Embryonic facial prominence (tissue), 1 donor: ENCODE results near the gene WDR13.
"Not testable (repeated sequence)": the region's sequence is repeated elsewhere in the genome, so short reads cannot be mapped to it uniquely, and the experiment has no call there.

Source experiments
- DNase-seq: peaks from one replicate; pipeline ENCODE4 v3.0.0-alpha.2; 2016; ENCODE audit errors: extremely low spot score

The WDR13 gene

GRCh38 chrX:48595929-48596328 lies 1.4 kb upstream of the WDR13 start:
- no peak for DNase-seq

- DNase-seq: no peak
Measured at GRCh38 chrX:48598614-48599013, 1.3 kb downstream of the WDR13 start.

GRCh38 chrX:48599341-48599740 lies 2.0 kb downstream of the WDR13 start:
- no peak for DNase-seq

- no peak for DNase-seq
Measured at GRCh38 chrX:48600226-48600625, 2.9 kb downstream of the WDR13 start.

- DNase-seq: no peak
Measured at GRCh38 chrX:48601741-48602394, 4.6 kb downstream of the WDR13 start.

GRCh38 chrX:48604701-48605100 lies 7.4 kb downstream of the WDR13 start:
- DNase-seq: no peak

- DNase-seq: no peak
Measured at GRCh38 chrX:48606091-48606490, 8.8 kb downstream of the WDR13 start.

- DNase-seq: no peak
Measured at GRCh38 chrX:48611703-48612102, 14.4 kb downstream of the WDR13 start.

- DNase-seq: no peak
Measured at GRCh38 chrX:48613502-48614160, 16.3 kb downstream of the WDR13 start.

GRCh38 chrX:48616576-48616975 lies 19.3 kb downstream of the WDR13 start:
- no peak for DNase-seq

GRCh38 chrX:48617542-48618340 lies 20.4 kb downstream of the WDR13 start:
- no peak for DNase-seq

GRCh38 chrX:48626401-48627298 lies 29.4 kb downstream of the WDR13 start:
- DNase-seq: no peak

- peak; percentile 62 for DNase-seq
Measured at GRCh38 chrX:48631376-48632090, 34.2 kb downstream of the WDR13 start.

GRCh38 chrX:48632207-48632606 lies 34.9 kb downstream of the WDR13 start:
- DNase-seq: no peak

GRCh38 chrX:48636301-48636700 lies 39.0 kb downstream of the WDR13 start:
- no peak for DNase-seq

- no peak for DNase-seq
Measured at GRCh38 chrX:48636776-48637175, 39.5 kb downstream of the WDR13 start.

GRCh38 chrX:48645669-48646068 lies 48.4 kb downstream of the WDR13 start:
- no peak for DNase-seq

- DNase-seq: no peak
Measured at GRCh38 chrX:48648336-48648751, 51.1 kb downstream of the WDR13 start.

- DNase-seq: no peak
Measured at GRCh38 chrX:48649102-48649501, 51.8 kb downstream of the WDR13 start.

- not testable (repeated sequence) for DNase-seq
Measured at GRCh38 chrX:48652055-48652579, 54.8 kb downstream of the WDR13 start.

GRCh38 chrX:48654746-48655145 lies 57.5 kb downstream of the WDR13 start:
- DNase-seq: not testable (repeated sequence)
